ENCODE data around the gene BAK1. TPM values are rescaled to one million over a fixed set of nuclear protein-coding genes. Genes with fewer than 3 reads are reported as not detected.
A peak's percentile ranks its signal among the peaks of the same experiment; 100 is the strongest.
"Not testable (repeated sequence)": the region's sequence is repeated elsewhere in the genome, so short reads cannot be mapped to it uniquely, and the experiment has no call there.

The BAK1 gene
- total and polyA plus RNA-seq, 2 of the 13 experiments (the other 11 are each of a cell fraction or from before 2014, with no cell fraction given) = 15.0 to 23.8 TPM

GRCh38 chr6:33597551-33598322 is 17.7 kb upstream of the BAK1 start:
- DNase-seq (ENCODE audit: low spot score) (no peak), FAIRE-seq (no peak), ATAC-seq (no peak; the same call in 2 of the 3 replicates)
- CTCF ChIA-PET (ENCODE audit: low intra/inter-chr PET ratio, low total read pairs) = no interaction called here
- H3K27ac ChIP-seq (ENCODE audit: extremely low read length, insufficient read depth, low read length) = no peak overlapping the region
- H3K36me3 ChIP-seq (replicated peaks in 1 of 2; ENCODE audit: control insufficient read depth in 1 of 2, insufficient read depth in 2 of 2, low read length in 2 of 2) = no peaks in the 10 kb centered on the region
- H3K9me3 ChIP-seq (ENCODE audit: low read length) = no peaks in the 10 kb centered on the region
- in situ Hi-C loops (cut with HindIII; ENCODE audit: extremely low pct_ligation_motif_present, low pct_unique_long_range_greater_than_20kb) (no loop called here), intact Hi-C loops (cut with micrococcal nuclease; ENCODE audit: unreplicated experiment) (no loop called here)
- H3K79me2 ChIP-seq (ENCODE audit: insufficient read depth, low read length) = no peaks in the 10 kb centered on the region
- H3K27me3 ChIP-seq (ENCODE audit: control insufficient read depth in 1 of 2, insufficient read depth in 2 of 2, low read length in 2 of 2) = peaks cover 2 to 6% of the 10 kb centered on the region in 2 experiments; a peak in 1 of 5 replicates
- no peak overlapping the region for H3K9ac ChIP-seq (ENCODE audit: insufficient read depth, low read depth, low read length)
- no TSS peak for BruUV-seq (replicated peaks)
- TF ChIP-seq NFE2L2 (IDR thresholded peaks at IDR 0.05; ENCODE audit: low read length) (no peak), HNRNPL (IDR thresholded peaks at IDR 0.05; ENCODE audit: low read depth, low read length) (0 out of 2 replicates have a peak, but pooled peaks have one; percentile 47), MTA1 (CRISPR knock-in tag; IDR thresholded peaks at IDR 0.05; ENCODE audit: borderline replicate concordance) (0 out of 2 replicates have a peak, but pooled peaks have one; percentile 31), ZNF597 (CRISPR knock-in tag; IDR thresholded peaks at IDR 0.05) (no peak), ZNF605 (CRISPR knock-in tag; IDR thresholded peaks at IDR 0.05) (no peak)
- H2AFZ ChIP-seq (ENCODE audit: low read length) = no peak overlapping the region
- H3K4me3 ChIP-seq (replicated peaks in 1 of 3; ENCODE audit: insufficient read depth in 1 of 3, low read depth in 2 of 3, low read length in 3 of 3) = no peak overlapping the region
- POLR2A ChIA-PET = no interaction called here
- H3K4me2 ChIP-seq (ENCODE audit: low read depth, low read length) = no peak overlapping the region
- no peaks in the 10 kb centered on the region for H4K20me1 ChIP-seq (ENCODE audit: insufficient read depth, low read length)
- H3K4me1 ChIP-seq (ENCODE audit: insufficient read depth, low read length) = peaks cover 29% of the 10 kb centered on the region
- 63% methylated on average over 2 of the region's 4 CpGs for WGBS (ENCODE audit: low lambda C conversion rate)

GRCh38 chr6:33596894-33597293 is 16.8 kb upstream of the BAK1 start:
- H3K36me3 ChIP-seq (replicated peaks in 1 of 2; ENCODE audit: control insufficient read depth in 1 of 2, insufficient read depth in 2 of 2, low read length in 2 of 2); H3K4me2 ChIP-seq (ENCODE audit: low read depth, low read length); in situ Hi-C loops (cut with HindIII; ENCODE audit: extremely low pct_ligation_motif_present, low pct_unique_long_range_greater_than_20kb); DNase-seq (ENCODE audit: low spot score); POLR2A ChIA-PET; H2AFZ ChIP-seq (ENCODE audit: low read length); H3K27ac ChIP-seq (ENCODE audit: extremely low read length, insufficient read depth, low read length); H4K20me1 ChIP-seq (ENCODE audit: insufficient read depth, low read length); H3K4me3 ChIP-seq (replicated peaks in 1 of 3; ENCODE audit: insufficient read depth in 1 of 3, low read depth in 2 of 3, low read length in 3 of 3); H3K9ac ChIP-seq (ENCODE audit: insufficient read depth, low read depth, low read length); BruUV-seq (replicated peaks); H3K9me3 ChIP-seq (ENCODE audit: low read length); FAIRE-seq; CTCF ChIA-PET (ENCODE audit: low intra/inter-chr PET ratio, low total read pairs); intact Hi-C loops (cut with micrococcal nuclease; ENCODE audit: unreplicated experiment); ATAC-seq; H3K79me2 ChIP-seq (ENCODE audit: insufficient read depth, low read length); H3K27me3 ChIP-seq (ENCODE audit: control insufficient read depth in 1 of 2, insufficient read depth in 2 of 2, low read length in 2 of 2): not testable (repeated sequence)
- TF ChIP-seq ZNF768 (CRISPR knock-in tag; IDR thresholded peaks at IDR 0.05) (peak; percentile 16; the same call in 1 of the 2 replicates), KDM1A (CRISPR knock-in tag; IDR thresholded peaks at IDR 0.05) (peak; percentile 23; the same call in 1 of the 2 replicates), FOSL2 (CRISPR knock-in tag; IDR thresholded peaks at IDR 0.05) (peak; percentile 31; the same call in 1 of the 2 replicates), ZMYM3 (CRISPR knock-in tag; IDR thresholded peaks at IDR 0.05) (peak; percentile 36; the same call in 1 of the 2 replicates), ZNF770 (CRISPR knock-in tag; IDR thresholded peaks at IDR 0.05) (peak; percentile 25; the same call in 1 of the 2 replicates), ETV5 (CRISPR knock-in tag; IDR thresholded peaks at IDR 0.05; ENCODE audit: borderline replicate concordance) (0 out of 2 replicates have a peak, but pooled peaks have one; percentile 16)
- 63% methylated on average over 5 of the region's 5 CpGs for WGBS (ENCODE audit: low lambda C conversion rate)
- H3K4me1 ChIP-seq (ENCODE audit: insufficient read depth, low read length) = peaks cover 31% of the 10 kb centered on the region

Data from HepG2 (cell line).